ENCODE results near the gene ZNF814.
"Not testable (repeated sequence)": the region's sequence is repeated elsewhere in the genome, so short reads cannot be mapped to it uniquely, and the experiment has no call there.

Gene ZNF814

DNA sequence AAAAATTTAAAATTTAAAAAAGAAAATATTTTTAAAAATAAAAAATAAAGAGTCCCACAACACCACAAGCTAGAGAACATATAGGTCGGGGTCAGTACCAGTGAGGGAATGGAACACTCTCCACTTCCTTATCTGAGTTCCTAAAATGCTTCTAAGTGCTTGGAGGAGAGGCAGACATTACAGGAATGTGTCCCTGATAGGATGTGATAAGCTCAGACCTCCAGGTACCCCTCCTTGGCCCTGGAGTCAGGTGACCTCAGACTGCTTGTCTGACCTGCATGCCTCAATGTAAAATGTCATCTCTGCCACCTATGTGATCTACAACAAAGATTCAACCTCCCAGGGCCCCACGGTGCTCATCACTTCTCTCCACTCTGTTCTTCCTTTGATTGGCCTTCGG lies 2.8 kb downstream of the ZNF814 start:
- Histone ChIP-seq H3K4me3 (ENCODE audit: low read depth, low read length) (no peak overlapping the region), H3K4me1 (ENCODE audit: control insufficient read depth, insufficient read depth, low read length) (no peaks in the 10 kb centered on the region), H3K27ac (ENCODE audit: extremely low read depth, low read depth, low read length) (no peak overlapping the region), H3K9me3 (ENCODE audit: control insufficient read depth, insufficient read depth, low read depth, low read length) (no peaks in the 10 kb centered on the region), H3K36me3 (ENCODE audit: control insufficient read depth in 2 of 2, insufficient read depth in 1 of 2, low read length in 2 of 2) (no peaks in the 10 kb centered on the region; a peak in 1 of 3 replicates)
- TF ChIP-seq SETDB1 (IDR thresholded peaks at IDR 0.05; ENCODE audit: insufficient read length, low read length) (no peak), ZBTB1 (tag by site-specific recombination; IDR thresholded peaks at IDR 0.05) (no peak), ZNF473 (tag by site-specific recombination; IDR thresholded peaks at IDR 0.05) (no peak), ZFP3 (tag by site-specific recombination; IDR thresholded peaks at IDR 0.05; ENCODE audit: low read depth) (no peak), ZNF670 (tag by site-specific recombination; IDR thresholded peaks at IDR 0.05; ENCODE audit: low read depth) (no peak), HOXD13 (CRISPR knock-in tag; IDR thresholded peaks at IDR 0.05; ENCODE audit: borderline replicate concordance) (no peak), SALL2 (tag by site-specific recombination; IDR thresholded peaks at IDR 0.05; ENCODE audit: borderline replicate concordance) (no peak), MYNN (tag by site-specific recombination; IDR thresholded peaks at IDR 0.05; ENCODE audit: borderline replicate concordance) (no peak), ZSCAN30 (tag by site-specific recombination; IDR thresholded peaks at IDR 0.05) (no peak), ZSCAN16 (tag by site-specific recombination; IDR thresholded peaks at IDR 0.05) (no peak), ZBTB21 (tag by site-specific recombination; IDR thresholded peaks at IDR 0.05) (no peak), KLF17 (tag by site-specific recombination; IDR thresholded peaks at IDR 0.05) (no peak), MEIS1 (CRISPR knock-in tag; IDR thresholded peaks at IDR 0.05; ENCODE audit: borderline replicate concordance) (no peak), ZNF624 (tag by site-specific recombination; IDR thresholded peaks at IDR 0.05) (no peak), ZNF488 (tag by site-specific recombination; IDR thresholded peaks at IDR 0.05) (no peak), ZIC2 (tag by site-specific recombination; IDR thresholded peaks at IDR 0.05) (no peak)
- TF ChIP-seq, protein P1, sequence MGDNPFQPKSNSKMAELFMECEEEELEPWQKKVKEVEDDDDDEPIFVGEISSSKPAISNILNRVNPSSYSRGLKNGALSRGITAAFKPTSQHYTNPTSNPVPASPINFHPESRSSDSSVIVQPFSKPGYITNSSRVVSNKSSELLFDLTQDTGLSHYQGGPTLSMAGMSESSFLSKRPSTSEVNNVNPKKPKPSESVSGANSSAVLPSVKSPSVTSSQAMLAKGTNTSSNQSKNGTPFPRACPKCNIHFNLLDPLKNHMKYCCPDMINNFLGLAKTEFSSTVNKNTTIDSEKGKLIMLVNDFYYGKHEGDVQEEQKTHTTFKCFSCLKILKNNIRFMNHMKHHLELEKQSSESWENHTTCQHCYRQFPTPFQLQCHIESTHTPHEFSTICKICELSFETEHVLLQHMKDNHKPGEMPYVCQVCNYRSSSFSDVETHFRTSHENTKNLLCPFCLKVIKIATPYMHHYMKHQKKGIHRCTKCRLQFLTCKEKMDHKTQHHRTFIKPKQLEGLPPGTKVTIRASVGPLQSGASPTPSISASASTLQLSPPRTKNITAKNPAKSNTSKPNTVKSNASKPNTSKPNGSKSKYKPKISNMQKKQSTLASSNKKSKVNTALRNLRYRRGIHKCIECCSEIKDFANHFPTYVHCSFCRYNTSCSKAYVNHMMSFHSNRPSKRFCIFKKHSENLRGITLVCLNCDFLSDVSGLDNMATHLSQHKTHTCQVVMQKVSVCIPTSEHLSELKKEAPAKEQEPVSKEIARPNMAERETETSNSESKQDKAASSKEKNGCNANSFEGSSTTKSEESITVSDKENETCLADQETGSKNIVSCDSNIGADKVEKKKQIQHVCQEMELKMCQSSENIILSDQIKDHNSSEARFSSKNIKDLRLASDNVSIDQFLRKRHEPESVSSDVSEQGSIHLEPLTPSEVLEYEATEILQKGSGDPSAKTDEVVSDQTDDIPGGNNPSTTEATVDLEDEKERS (tag by site-specific recombination; IDR thresholded peaks at IDR 0.05): no peak
- ChIA-PET POLR2A (interaction anchor here (0.7 kb wide), 1 partner anchor 409 kb away, joined by 6 read pairs; no protein-coding TSS in a partner anchor), CTCF (interaction anchor here (0.5 kb wide), 1 partner anchor 1717 kb away, joined by 4 read pairs; no protein-coding TSS in a partner anchor)

DNA sequence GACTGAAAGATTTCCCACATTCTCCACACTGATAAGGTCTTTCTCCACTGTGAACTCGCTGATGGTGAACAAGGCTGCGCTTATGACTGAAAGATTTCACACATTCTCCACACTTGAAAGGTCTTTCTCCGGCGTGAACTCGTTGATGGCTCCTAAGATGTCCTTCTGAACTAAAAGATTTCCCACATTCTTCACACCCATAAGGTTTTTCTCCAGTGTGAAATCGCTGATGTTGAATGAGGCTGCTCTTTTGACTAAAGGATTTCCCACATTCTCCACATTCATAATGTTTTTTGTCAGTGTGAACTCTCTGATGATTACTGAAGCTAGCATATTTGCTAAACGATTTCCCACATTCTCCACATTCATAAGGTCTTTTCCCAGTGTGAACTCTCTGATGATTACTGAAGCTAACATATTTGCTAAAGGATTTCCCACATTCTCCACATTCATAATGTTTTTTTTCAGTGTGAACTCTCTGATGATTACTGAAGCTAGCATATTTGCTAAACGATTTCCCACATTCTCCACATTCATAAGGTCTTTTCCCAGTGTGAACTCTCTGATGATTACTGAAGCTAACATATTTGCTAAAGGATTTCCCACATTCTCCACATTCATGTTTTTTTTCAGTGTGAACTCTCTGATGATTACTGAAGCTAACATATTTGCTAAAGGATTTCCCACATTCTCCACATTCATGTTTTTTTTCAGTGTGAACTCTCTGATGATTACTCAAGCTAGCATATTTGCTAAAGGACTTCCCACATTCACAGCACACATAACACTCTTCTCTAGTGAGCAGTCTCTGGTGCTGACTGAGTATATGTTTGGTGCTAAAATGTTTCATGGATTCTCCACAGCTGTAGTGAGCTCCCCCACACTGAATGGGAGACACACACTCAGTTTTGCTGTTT lies 14.7 kb downstream of the ZNF814 start:
- H3K9me3 ChIP-seq (ENCODE audit: control insufficient read depth, insufficient read depth, low read depth, low read length); CTCF ChIA-PET: not testable (repeated sequence)
- peaks cover 0 to 12% of the 10 kb centered on the region in 2 experiments; a peak in 2 of 3 replicates for H3K36me3 ChIP-seq (ENCODE audit: control insufficient read depth in 2 of 2, insufficient read depth in 1 of 2, low read length in 2 of 2)

More for the DNA sequence above, 14.7 kb downstream of the ZNF814 start:
- H3K4me3 ChIP-seq (ENCODE audit: low read depth, low read length); POLR2A ChIA-PET; H3K27ac ChIP-seq (ENCODE audit: extremely low read depth, low read depth, low read length); H3K4me1 ChIP-seq (ENCODE audit: control insufficient read depth, insufficient read depth, low read length): not testable (repeated sequence)
- TF ChIP-seq SETDB1 (IDR thresholded peaks at IDR 0.05; ENCODE audit: insufficient read length, low read length) (peak; percentile 93), ZNF18 (tag by site-specific recombination; IDR thresholded peaks at IDR 0.05) (0 out of 2 replicates have a peak, but pooled peaks have one; percentile 17)

Data from HEK293 (cell line).